ENCODE results near the gene GXYLT2.

DNA sequence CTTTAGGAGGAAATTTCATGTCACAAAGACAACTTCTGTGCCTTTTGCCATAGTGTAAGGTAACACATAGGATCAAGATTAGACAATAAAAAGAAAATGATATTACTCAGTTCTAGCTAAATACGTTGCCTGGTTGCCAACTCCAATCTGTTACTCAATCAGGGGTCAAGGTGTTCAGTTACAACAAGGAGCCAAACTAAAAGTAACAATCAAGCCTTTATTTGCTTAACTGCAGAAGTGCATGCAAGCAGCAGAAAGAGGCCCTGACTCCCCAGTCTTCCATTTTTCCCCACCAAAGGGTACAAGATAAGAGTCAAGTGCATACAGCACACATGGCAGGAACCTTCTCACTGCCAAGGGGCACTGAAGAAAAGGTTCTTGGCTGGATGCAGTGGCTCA, 80.4 kb downstream of the GXYLT2 start:
- TF ChIP-seq CTCF (IDR thresholded peaks at IDR 0.05) (no peak), POLR2A (IDR thresholded peaks at IDR 0.05) (no peak), POLR2AphosphoS5 (IDR thresholded peaks at IDR 0.05) (no peak), EP300 (IDR thresholded peaks at IDR 0.05) (no peak)

All from sigmoid colon (tissue), 4 donors.